HepG2 (cell line): ENCODE results near the gene FASTKD2. TPM values are rescaled to one million over a fixed set of nuclear protein-coding genes. Genes with fewer than 3 reads are reported as not detected.

Experiments
- ATAC-seq: fragments of 200-7000 bp; cut with Tn5 transposase; 3 replicates; pipeline ENCODE4 v1.9.1; 2020; ENCODE audit warnings: mild to moderate bottlenecking, moderate library complexity
- BruUV-seq: library from RNA; stranded (reverse); fragments of 400-500 nt; replicated peaks from 2 replicates; lab custom pipeline; 2021; lab: Mats Ljungman, UMichigan
- CTCF ChIA-PET: fragments of 300-600 bp; formaldehyde crosslinking; extraction: SDS; loops from one replicate; lab custom pipeline; 2021; ENCODE audit warnings: low total read pairs, inconsistent platforms, low intra/inter-chr PET ratio; lab: Yijun Ruan, JAX
- POLR2A ChIA-PET: fragments of 350-600 bp; sonication (Branson Sonifier 250); formaldehyde crosslinking; loops from one replicate; lab custom pipeline; 2020; ENCODE audit warnings: antibody characterized with exemption, inconsistent platforms; lab: Yijun Ruan, JAX
- DNase-seq: peaks from one replicate; pipeline ENCODE4 v3.0.0-alpha.2; 2015; ENCODE audit warnings: low spot score
- FAIRE-seq: peaks from 3 replicates; lab custom pipeline; 2011; peaks lifted over from hg19 to GRCh38; lab: Jason Lieb, UNC
- H2AFZ ChIP-seq: one replicate; pipeline ENCODE4 v1.6.1; 2011; ENCODE audit warnings: low read length, inconsistent platforms
- H3K27ac ChIP-seq: fragments of 300-600 bp; 3 replicates; pipeline ENCODE4 v1.8.0; 2011; ENCODE audit warnings: mixed run types, mild to moderate bottlenecking, mixed read lengths, low read length, inconsistent platforms; ENCODE audit not compliant: insufficient read depth; ENCODE audit errors: extremely low read length
- H3K27me3 ChIP-seq, 2 experiments: fragments of 200-600 bp in 1 of 2; 2 replicates in 1 of 2; 3 replicates in 1 of 2; pipeline versions ENCODE4 v1.6.0 to v1.8.0; 2011; ENCODE audit warnings: low read length in 2 of 2, mild to moderate bottlenecking in 2 of 2, moderate library complexity in 2 of 2, inconsistent platforms in 1 of 2; ENCODE audit not compliant: insufficient read depth in 2 of 2, control insufficient read depth in 1 of 2
- H3K36me3 ChIP-seq, 2 experiments: fragments of 200-600 bp in 1 of 2; replicated peaks in 1 of 2; 2 replicates in 1 of 2; 3 replicates in 1 of 2; pipeline versions ENCODE4 v1.5.1 to v1.8.0; 2011; ENCODE audit warnings: low read length in 2 of 2, inconsistent platforms in 1 of 2; ENCODE audit not compliant: insufficient read depth in 2 of 2, control insufficient read depth in 1 of 2
- H3K4me1 ChIP-seq: 2 replicates; pipeline ENCODE4 v1.5.1; 2012; ENCODE audit warnings: low read length, inconsistent platforms; ENCODE audit not compliant: insufficient read depth
- H3K4me2 ChIP-seq: 2 replicates; pipeline ENCODE4 v1.6.0; 2011; ENCODE audit warnings: low read depth, low read length, inconsistent platforms
- H3K4me3 ChIP-seq, 3 experiments: fragments of 200-600 bp in 1 of 3; sonication (generic), shearing (Covaris generic) in 1 of 3; replicated peaks in 1 of 3; 2 replicates each; pipeline ENCODE4 v1.5.1; 2011 to 2016; ENCODE audit warnings: low read length in 3 of 3, inconsistent platforms in 2 of 3, low read depth in 2 of 3, mild to moderate bottlenecking in 2 of 3, control low read depth in 1 of 3, mixed read lengths in 1 of 3; ENCODE audit not compliant: insufficient read depth in 1 of 3
- H3K79me2 ChIP-seq: one replicate; pipeline ENCODE4 v1.6.1; 2011; ENCODE audit warnings: low read length, inconsistent platforms; ENCODE audit not compliant: insufficient read depth
- H3K9ac ChIP-seq: 2 replicates; pipeline ENCODE4 v1.6.0; 2011; ENCODE audit warnings: mild to moderate bottlenecking, low read depth, low read length, inconsistent platforms; ENCODE audit not compliant: insufficient read depth
- H3K9me3 ChIP-seq: 2 replicates; pipeline ENCODE4 v1.5.1; 2012; ENCODE audit warnings: mild to moderate bottlenecking, low read length
- H4K20me1 ChIP-seq: 2 replicates; pipeline ENCODE4 v1.6.0; 2011; ENCODE audit warnings: inconsistent platforms, mild to moderate bottlenecking, low read length, moderate library complexity; ENCODE audit not compliant: insufficient read depth
- AKAP8 ChIP-seq: sonication (generic); formaldehyde crosslinking; IDR thresholded peaks from 2 replicates; pipeline ENCODE4 v1.5.1; 2020; ENCODE audit warnings: mild to moderate bottlenecking, missing genetic modification reagents
- CSRNP2 ChIP-seq: sonication (generic); formaldehyde crosslinking; conservative IDR thresholded peaks from 2 replicates; pipeline ENCODE4 v1.8.0; 2022; ENCODE audit warnings: low read depth, missing genetic modification reagents
- SYNCRIP ChIP-seq: fragments of 200-400 bp; formaldehyde crosslinking; IDR thresholded peaks from 2 replicates; pipeline ENCODE4 v1.6.1; 2018; ENCODE audit warnings: mild to moderate bottlenecking, low read depth, low read length; ENCODE audit not compliant: insufficient read depth
- TIGD3 ChIP-seq: sonication (generic); formaldehyde crosslinking; IDR thresholded peaks from 2 replicates; pipeline ENCODE4 v1.5.1; 2020; ENCODE audit warnings: mild to moderate bottlenecking, missing genetic modification reagents, borderline replicate concordance
- USF2 ChIP-seq, 2 experiments: sonication (generic) in 1 of 2; formaldehyde crosslinking in 1 of 2; IDR thresholded peaks; 2 replicates each; pipeline versions ENCODE4 v1.5.1 to v1.6.1; 2011 to 2020; ENCODE audit warnings: borderline replicate concordance in 1 of 2, low read depth in 1 of 2, low read length in 1 of 2, mild to moderate bottlenecking in 1 of 2, missing genetic modification reagents in 1 of 2, moderate library complexity in 1 of 2
- ZNF3 ChIP-seq: IDR thresholded peaks from 2 replicates; pipeline ENCODE4 v1.7.0; 2017; ENCODE audit warnings: inconsistent platforms
- ZNF609 ChIP-seq: sonication (generic); formaldehyde crosslinking; IDR thresholded peaks from 2 replicates; pipeline ENCODE4 v1.4.0; 2020; ENCODE audit warnings: mild to moderate bottlenecking, missing genetic modification reagents, borderline replicate concordance
- ZNF724P ChIP-seq: sonication (generic); formaldehyde crosslinking; IDR thresholded peaks from 2 replicates; pipeline ENCODE4 v1.8.0; 2022; ENCODE audit warnings: missing genetic modification reagents, borderline replicate concordance
- WGBS: methylation state at CpG from one replicate; pipeline ENCODE4 v1.1.6; 2017; ENCODE audit warnings: low lambda C conversion rate; 5-methylcytosine and 5-hydroxymethylcytosine counted together
- in situ Hi-C: cut with HindIII; loops from 2 replicates; pipeline ENCODE4 v1.10.0; 2017; ENCODE audit warnings: low pct_unique_long_range_greater_than_20kb; ENCODE audit not compliant: extremely low pct_ligation_motif_present
- intact Hi-C: fragments of 100-400 bp; cut with micrococcal nuclease; formaldehyde crosslinking; loops from one replicate; pipeline ENCODE4 v1.10.0; 2022; ENCODE audit not compliant: unreplicated experiment
- polyA plus RNA-seq, 8 experiments: library from polyadenylated mRNA; depleted of rRNA in 3 of 8; stranded (reverse) in 7 of 8; unstranded in 1 of 8; fragments of >200 nt; fragmentation: Illumina TruSeq in 4 of 8; extraction: Trizol in 4 of 8; gene quantifications; 2 replicates each; pipeline versions ENCODE4 v1.2.1 to v1.2.3, GENCODE V29; 2011 to 2016; ENCODE audit warnings: low read depth in 4 of 8, missing spikeins in 1 of 8, mixed read lengths in 1 of 8; ENCODE audit not compliant: insufficient read depth in 1 of 8
- total RNA-seq, 5 experiments: library from RNA; depleted of rRNA; stranded (reverse); fragments of >200 nt; fragmentation: Illumina TruSeq; extraction: Trizol; gene quantifications; 2 replicates each; pipeline ENCODE4 v1.2.3, GENCODE V29; 2016; ENCODE audit warnings: low read depth in 1 of 5

FASTKD2 gene
- total and polyA plus RNA-seq, 2 of the 13 experiments (the other 11 are each of a cell fraction or from before 2014, with no cell fraction given): 41.1 to 77.8 TPM

GRCh38 chr2:206801418-206802189 lies 36.2 kb downstream of the FASTKD2 start:
- Histone ChIP-seq H3K79me2 (no peaks in the 10 kb centered on the region), H3K4me1 (no peaks in the 10 kb centered on the region), H2AFZ (no peak overlapping the region), H3K36me3 (no peaks in the 10 kb centered on the region; a peak in 1 of 5 replicates), H3K27me3 (no peaks in the 10 kb centered on the region), H4K20me1 (no peaks in the 10 kb centered on the region; the same call in 1 of the 2 replicates), H3K4me3 (no peak overlapping the region), H3K27ac (no peak overlapping the region), H3K9me3 (no peaks in the 10 kb centered on the region), H3K9ac (no peak overlapping the region), H3K4me2 (no peak overlapping the region)
- ChIA-PET POLR2A (no interaction called here), CTCF (interaction anchor here (1.6 to 3.6 kb wide), 3 partner anchors 188 to 673 kb away, joined by 5 to 24 read pairs (median 21); no protein-coding TSS in a partner anchor)
- 82% methylated on average over 9 of the region's 9 CpGs for WGBS
- TF ChIP-seq ZNF724P (CRISPR knock-in tag): no peak
- no peak for TF ChIP-seq TIGD3 (CRISPR knock-in tag)
- no peak for TF ChIP-seq CSRNP2 (CRISPR knock-in tag)
- TF ChIP-seq AKAP8 (CRISPR knock-in tag): no peak
- no peak for TF ChIP-seq USF2 (IDR thresholded peaks at IDR 0.05; ENCODE audit: low read depth, low read length)
- no peak for TF ChIP-seq USF2 (CRISPR knock-in tag; IDR thresholded peaks at IDR 0.05; ENCODE audit: borderline replicate concordance)
- TF ChIP-seq SYNCRIP: no peak
- no peak for TF ChIP-seq ZNF3 (CRISPR knock-in tag)
- TF ChIP-seq ZNF609 (CRISPR knock-in tag): no peak
- FAIRE-seq (no peak), ATAC-seq (no peak), DNase-seq (no peak)
- BruUV-seq: no TSS peak
- intact Hi-C loops: no loop called here
- in situ Hi-C loops: loop anchor here (5.0 kb wide), 2 partner anchors 186 to 671 kb away; no protein-coding TSS in a partner anchor
